HepG2 (cell line): ENCODE measurements around the gene ZCCHC7. TPM values are rescaled to one million over a fixed set of nuclear protein-coding genes. Genes with fewer than 3 reads are reported as not detected.

ENCODE experiments used
- ATAC-seq: fragments of 200-7000 bp; cut with Tn5 transposase; 3 replicates; pipeline ENCODE4 v1.9.1; 2020; ENCODE audit warnings: mild to moderate bottlenecking, moderate library complexity
- BruUV-seq: library from RNA; stranded (reverse); fragments of 400-500 nt; replicated peaks from 2 replicates; lab custom pipeline; 2021; lab: Mats Ljungman, UMichigan
- CTCF ChIA-PET: fragments of 300-600 bp; formaldehyde crosslinking; extraction: SDS; loops from one replicate; lab custom pipeline; 2021; ENCODE audit warnings: low total read pairs, inconsistent platforms, low intra/inter-chr PET ratio; lab: Yijun Ruan, JAX
- POLR2A ChIA-PET: fragments of 350-600 bp; sonication (Branson Sonifier 250); formaldehyde crosslinking; loops from one replicate; lab custom pipeline; 2020; ENCODE audit warnings: antibody characterized with exemption, inconsistent platforms; lab: Yijun Ruan, JAX
- DNase-seq: peaks from one replicate; pipeline ENCODE4 v3.0.0-alpha.2; 2015; ENCODE audit warnings: low spot score
- FAIRE-seq: peaks from 3 replicates; lab custom pipeline; 2011; peaks lifted over from hg19 to GRCh38; lab: Jason Lieb, UNC
- H2AFZ ChIP-seq: one replicate; pipeline ENCODE4 v1.6.1; 2011; ENCODE audit warnings: low read length, inconsistent platforms
- H3K27ac ChIP-seq: fragments of 300-600 bp; 3 replicates; pipeline ENCODE4 v1.8.0; 2011; ENCODE audit warnings: mixed run types, mild to moderate bottlenecking, mixed read lengths, low read length, inconsistent platforms; ENCODE audit not compliant: insufficient read depth; ENCODE audit errors: extremely low read length
- H3K27me3 ChIP-seq, 2 experiments: fragments of 200-600 bp in 1 of 2; 2 replicates in 1 of 2; 3 replicates in 1 of 2; pipeline versions ENCODE4 v1.6.0 to v1.8.0; 2011; ENCODE audit warnings: low read length in 2 of 2, mild to moderate bottlenecking in 2 of 2, moderate library complexity in 2 of 2, inconsistent platforms in 1 of 2; ENCODE audit not compliant: insufficient read depth in 2 of 2, control insufficient read depth in 1 of 2
- H3K36me3 ChIP-seq, 2 experiments: fragments of 200-600 bp in 1 of 2; replicated peaks in 1 of 2; 2 replicates in 1 of 2; 3 replicates in 1 of 2; pipeline versions ENCODE4 v1.5.1 to v1.8.0; 2011; ENCODE audit warnings: low read length in 2 of 2, inconsistent platforms in 1 of 2; ENCODE audit not compliant: insufficient read depth in 2 of 2, control insufficient read depth in 1 of 2
- H3K4me1 ChIP-seq: 2 replicates; pipeline ENCODE4 v1.5.1; 2012; ENCODE audit warnings: low read length, inconsistent platforms; ENCODE audit not compliant: insufficient read depth
- H3K4me2 ChIP-seq: 2 replicates; pipeline ENCODE4 v1.6.0; 2011; ENCODE audit warnings: low read depth, low read length, inconsistent platforms
- H3K4me3 ChIP-seq, 3 experiments: fragments of 200-600 bp in 1 of 3; sonication (generic), shearing (Covaris generic) in 1 of 3; replicated peaks in 1 of 3; 2 replicates each; pipeline ENCODE4 v1.5.1; 2011 to 2016; ENCODE audit warnings: low read length in 3 of 3, inconsistent platforms in 2 of 3, low read depth in 2 of 3, mild to moderate bottlenecking in 2 of 3, control low read depth in 1 of 3, mixed read lengths in 1 of 3; ENCODE audit not compliant: insufficient read depth in 1 of 3
- H3K79me2 ChIP-seq: one replicate; pipeline ENCODE4 v1.6.1; 2011; ENCODE audit warnings: low read length, inconsistent platforms; ENCODE audit not compliant: insufficient read depth
- H3K9ac ChIP-seq: 2 replicates; pipeline ENCODE4 v1.6.0; 2011; ENCODE audit warnings: mild to moderate bottlenecking, low read depth, low read length, inconsistent platforms; ENCODE audit not compliant: insufficient read depth
- H3K9me3 ChIP-seq: 2 replicates; pipeline ENCODE4 v1.5.1; 2012; ENCODE audit warnings: mild to moderate bottlenecking, low read length
- H4K20me1 ChIP-seq: 2 replicates; pipeline ENCODE4 v1.6.0; 2011; ENCODE audit warnings: inconsistent platforms, mild to moderate bottlenecking, low read length, moderate library complexity; ENCODE audit not compliant: insufficient read depth
- AKAP8 ChIP-seq: sonication (generic); formaldehyde crosslinking; IDR thresholded peaks from 2 replicates; pipeline ENCODE4 v1.5.1; 2020; ENCODE audit warnings: mild to moderate bottlenecking, missing genetic modification reagents
- BCLAF1 ChIP-seq: fragments of 450-650 bp; IDR thresholded peaks from 2 replicates; pipeline ENCODE4 v1.6.1; 2017; ENCODE audit warnings: mild to moderate bottlenecking
- POGZ ChIP-seq: sonication (generic); formaldehyde crosslinking; IDR thresholded peaks from 2 replicates; pipeline ENCODE4 v1.4.0; 2020; ENCODE audit warnings: mild to moderate bottlenecking, missing genetic modification reagents
- SMARCC2 ChIP-seq: fragments of 450-650 bp; IDR thresholded peaks from 2 replicates; pipeline ENCODE4 v1.6.1; 2017; ENCODE audit warnings: antibody characterized with exemption, mild to moderate bottlenecking
- SOX13 ChIP-seq, 3 experiments: fragments of 450-650 bp in 1 of 3; sonication (generic) in 1 of 3; formaldehyde crosslinking in 1 of 3; IDR thresholded peaks in 2 of 3; conservative IDR thresholded peaks in 1 of 3; 2 replicates each; pipeline versions ENCODE4 v1.5.0 to v1.6.1; 2016 to 2020; ENCODE audit warnings: antibody characterized with exemption in 1 of 3, mild to moderate bottlenecking in 1 of 3, missing compliant biosample characterization in 1 of 3, missing genetic modification reagents in 1 of 3, moderate library complexity in 1 of 3
- SRSF1 ChIP-seq: fragments of 200-400 bp; formaldehyde crosslinking; optimal IDR thresholded peaks from 2 replicates; pipeline ENCODE3; 2017; ENCODE audit warnings: mild to moderate bottlenecking, low read depth, low read length, moderate library complexity
- TCF12 ChIP-seq, 2 experiments: fragments of 450-650 bp in 1 of 2; sonication (generic) in 1 of 2; formaldehyde crosslinking in 1 of 2; IDR thresholded peaks; 2 replicates each; pipeline versions ENCODE4 v1.6.1 to v1.8.0; 2017 to 2022; ENCODE audit warnings: antibody characterized with exemption in 1 of 2, mild to moderate bottlenecking in 1 of 2, missing genetic modification reagents in 1 of 2, moderate library complexity in 1 of 2
- ZNF317 ChIP-seq: sonication (generic); formaldehyde crosslinking; IDR thresholded peaks from 2 replicates; pipeline ENCODE4 v1.5.0; 2020; ENCODE audit warnings: mild to moderate bottlenecking, missing genetic modification reagents
- ZNF512B ChIP-seq: sonication (generic); formaldehyde crosslinking; IDR thresholded peaks from 2 replicates; pipeline ENCODE4 v1.5.1; 2020; ENCODE audit warnings: missing genetic modification reagents, mild to moderate bottlenecking, borderline replicate concordance
- ZNF550 ChIP-seq: sonication (generic); formaldehyde crosslinking; IDR thresholded peaks from 2 replicates; pipeline ENCODE4 v1.4.0; 2020; ENCODE audit warnings: mild to moderate bottlenecking, missing genetic modification reagents, borderline replicate concordance
- ZNF557 ChIP-seq: sonication (generic); formaldehyde crosslinking; IDR thresholded peaks from 2 replicates; pipeline ENCODE4 v1.4.0; 2020; ENCODE audit warnings: missing genetic modification reagents
- ZNF577 ChIP-seq: sonication (generic); formaldehyde crosslinking; IDR thresholded peaks from 2 replicates; pipeline ENCODE4 v1.4.0; 2020; ENCODE audit warnings: mild to moderate bottlenecking, low read depth, missing genetic modification reagents, borderline replicate concordance
- ZNF891 ChIP-seq: sonication (generic); formaldehyde crosslinking; IDR thresholded peaks from 2 replicates; pipeline ENCODE4 v1.5.0; 2020; ENCODE audit warnings: mild to moderate bottlenecking, missing genetic modification reagents
- ZSCAN25 ChIP-seq: sonication (generic); formaldehyde crosslinking; IDR thresholded peaks from 2 replicates; pipeline ENCODE4 v1.8.0; 2022; ENCODE audit warnings: mild to moderate bottlenecking, missing genetic modification reagents
- WGBS: methylation state at CpG from one replicate; pipeline ENCODE4 v1.1.6; 2017; ENCODE audit warnings: low lambda C conversion rate; 5-methylcytosine and 5-hydroxymethylcytosine counted together
- in situ Hi-C: cut with HindIII; loops from 2 replicates; pipeline ENCODE4 v1.10.0; 2017; ENCODE audit warnings: low pct_unique_long_range_greater_than_20kb; ENCODE audit not compliant: extremely low pct_ligation_motif_present
- intact Hi-C: fragments of 100-400 bp; cut with micrococcal nuclease; formaldehyde crosslinking; loops from one replicate; pipeline ENCODE4 v1.10.0; 2022; ENCODE audit not compliant: unreplicated experiment
- polyA plus RNA-seq, 8 experiments: library from polyadenylated mRNA; depleted of rRNA in 3 of 8; stranded (reverse) in 7 of 8; unstranded in 1 of 8; fragments of >200 nt; fragmentation: Illumina TruSeq in 4 of 8; extraction: Trizol in 4 of 8; gene quantifications; 2 replicates each; pipeline versions ENCODE4 v1.2.1 to v1.2.3, GENCODE V29; 2011 to 2016; ENCODE audit warnings: low read depth in 4 of 8, missing spikeins in 1 of 8, mixed read lengths in 1 of 8; ENCODE audit not compliant: insufficient read depth in 1 of 8
- total RNA-seq, 5 experiments: library from RNA; depleted of rRNA; stranded (reverse); fragments of >200 nt; fragmentation: Illumina TruSeq; extraction: Trizol; gene quantifications; 2 replicates each; pipeline ENCODE4 v1.2.3, GENCODE V29; 2016; ENCODE audit warnings: low read depth in 1 of 5

ZCCHC7 gene
- total and polyA plus RNA-seq, 2 of the 13 experiments (the other 11 are each of a cell fraction or from before 2014, with no cell fraction given) = 13.6 to 19.3 TPM

- Histone ChIP-seq H3K9me3 (no peaks in the 10 kb centered on the region), H3K4me3 (no peak overlapping the region), H2AFZ (no peak overlapping the region), H3K79me2 (no peaks in the 10 kb centered on the region), H3K4me2 (no peak overlapping the region), H3K36me3 (0 out of 5 replicates have a peak, but pooled peaks cover 0 to 7% of the 10 kb centered on the region in 2 experiments), H4K20me1 (no peaks in the 10 kb centered on the region), H3K4me1 (no peaks in the 10 kb centered on the region), H3K9ac (no peak overlapping the region), H3K27ac (no peak overlapping the region), H3K27me3 (no peaks in the 10 kb centered on the region)
- intact Hi-C loops (no loop called here), in situ Hi-C loops (no loop called here)
- ATAC-seq (no peak), DNase-seq (no peak), FAIRE-seq (no peak)
- no TSS peak for BruUV-seq
- CTCF ChIA-PET = no interaction called here
- WGBS = 79% methylated on average over 1 of the region's 1 CpG
- POLR2A ChIA-PET = no interaction called here
- no peak for TF ChIP-seq SOX13 (IDR thresholded peaks at IDR 0.05)
- TF ChIP-seq SOX13 (CRISPR knock-in tag; conservative IDR thresholded peaks at IDR 0.05 in 1 of 2, IDR thresholded peaks at IDR 0.05 in 1 of 2) = no peak
- TF ChIP-seq ZNF557 (CRISPR knock-in tag) = no peak
- TF ChIP-seq ZNF317 (CRISPR knock-in tag) = no peak
- TF ChIP-seq AKAP8 (CRISPR knock-in tag) = no peak
- no peak for TF ChIP-seq ZNF550 (CRISPR knock-in tag)
- no peak for TF ChIP-seq ZNF891
- TF ChIP-seq POGZ (CRISPR knock-in tag) = no peak
- TF ChIP-seq SRSF1 = no peak
- no peak for TF ChIP-seq ZSCAN25
- TF ChIP-seq SMARCC2 = no peak
- no peak for TF ChIP-seq TCF12 (IDR thresholded peaks at IDR 0.05)
- TF ChIP-seq TCF12 (CRISPR knock-in tag; IDR thresholded peaks at IDR 0.05) = no peak
- no peak for TF ChIP-seq ZNF577 (CRISPR knock-in tag)
- TF ChIP-seq BCLAF1 = no peak
- no peak for TF ChIP-seq ZNF512B (CRISPR knock-in tag)
Observed at GRCh38 chr9:37300620-37301019, 180.2 kb downstream of the ZCCHC7 start.
